GM18867 (cell line): Measurements from ENCODE around the gene ADGRD2.

Source experiments
- ATAC-seq: cut with Tn5 transposase; IDR thresholded peaks from one replicate; pipeline ENCODE4 v1.9.1; 2021; ENCODE audit warnings: mild to moderate bottlenecking, moderate library complexity; ENCODE audit not compliant: unreplicated experiment

The ADGRD2 gene

DNA sequence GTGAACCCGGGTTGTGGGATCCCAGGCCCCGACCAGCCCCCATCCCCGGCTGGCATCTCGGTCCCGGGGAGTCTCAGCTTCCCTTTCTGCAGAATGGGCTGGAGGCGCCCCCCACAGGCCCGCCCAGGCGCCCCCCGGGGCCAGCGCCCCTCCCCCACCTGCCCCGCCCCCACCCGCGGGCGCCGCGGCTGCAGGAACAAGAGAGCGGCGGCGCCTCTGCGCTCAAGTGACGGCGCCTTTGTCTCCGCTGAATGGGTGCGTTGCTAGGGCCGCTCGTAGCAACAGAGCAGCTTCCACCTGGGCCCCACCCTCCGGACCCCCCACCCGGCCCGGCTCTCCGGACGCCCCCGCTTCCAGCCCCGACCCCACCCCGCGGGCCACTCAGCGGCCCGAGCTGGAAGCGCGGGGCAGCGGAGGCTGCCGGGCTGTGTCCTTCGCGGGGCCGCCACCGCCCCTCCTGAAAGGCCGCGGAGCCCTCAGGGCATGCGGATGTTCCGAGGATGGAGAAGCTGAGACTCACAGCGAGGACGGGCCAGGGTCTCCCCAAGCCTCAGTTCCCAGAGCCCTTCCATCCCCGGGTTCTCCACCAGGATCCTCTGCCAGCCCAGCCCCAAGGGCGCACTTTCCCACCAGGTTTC, 27.5 kb downstream of the ADGRD2 start:
- no peak for ATAC-seq

DNA sequence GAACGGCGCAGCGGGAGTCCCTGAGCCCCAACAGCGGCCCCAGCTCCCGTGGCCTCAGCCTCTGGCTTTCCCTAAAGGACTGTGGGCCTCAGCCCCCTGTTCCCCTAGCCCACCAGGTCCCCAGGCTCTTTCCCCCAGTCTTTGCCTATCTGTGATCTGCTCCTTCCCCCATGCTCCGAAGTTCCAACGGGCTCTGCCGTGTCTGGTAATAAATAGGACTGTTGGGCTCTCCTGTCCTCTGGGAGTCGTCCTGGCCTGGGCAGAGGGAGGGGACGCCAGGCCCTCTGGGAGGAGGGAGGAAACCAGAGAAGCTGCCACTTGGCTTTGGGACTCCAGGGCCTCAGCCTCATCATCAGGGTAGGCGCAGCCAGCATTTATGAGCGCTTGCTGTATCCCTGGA, 28.1 kb downstream of the ADGRD2 start:
- no peak for ATAC-seq

DNA sequence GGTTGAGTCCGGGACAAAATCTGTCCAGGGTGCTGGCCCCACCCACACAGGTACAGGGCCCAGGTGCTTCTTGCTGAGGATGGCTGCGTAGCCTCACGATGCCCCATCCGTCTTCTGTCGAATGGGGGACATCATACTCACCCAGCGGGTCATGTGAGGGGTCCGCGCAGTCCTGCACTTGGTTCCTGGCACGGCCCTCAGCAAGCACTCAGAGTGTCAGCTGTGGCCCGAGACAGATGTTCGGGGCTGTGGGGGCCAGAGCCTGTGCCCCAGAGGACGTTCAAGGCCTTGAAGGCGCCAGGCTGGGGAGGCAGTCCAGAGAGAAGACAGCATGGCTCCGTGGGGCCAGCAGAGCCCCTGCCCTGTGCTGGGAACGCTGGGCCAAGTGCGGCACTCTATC, 29.1 kb downstream of the ADGRD2 start:
- no peak for ATAC-seq

DNA sequence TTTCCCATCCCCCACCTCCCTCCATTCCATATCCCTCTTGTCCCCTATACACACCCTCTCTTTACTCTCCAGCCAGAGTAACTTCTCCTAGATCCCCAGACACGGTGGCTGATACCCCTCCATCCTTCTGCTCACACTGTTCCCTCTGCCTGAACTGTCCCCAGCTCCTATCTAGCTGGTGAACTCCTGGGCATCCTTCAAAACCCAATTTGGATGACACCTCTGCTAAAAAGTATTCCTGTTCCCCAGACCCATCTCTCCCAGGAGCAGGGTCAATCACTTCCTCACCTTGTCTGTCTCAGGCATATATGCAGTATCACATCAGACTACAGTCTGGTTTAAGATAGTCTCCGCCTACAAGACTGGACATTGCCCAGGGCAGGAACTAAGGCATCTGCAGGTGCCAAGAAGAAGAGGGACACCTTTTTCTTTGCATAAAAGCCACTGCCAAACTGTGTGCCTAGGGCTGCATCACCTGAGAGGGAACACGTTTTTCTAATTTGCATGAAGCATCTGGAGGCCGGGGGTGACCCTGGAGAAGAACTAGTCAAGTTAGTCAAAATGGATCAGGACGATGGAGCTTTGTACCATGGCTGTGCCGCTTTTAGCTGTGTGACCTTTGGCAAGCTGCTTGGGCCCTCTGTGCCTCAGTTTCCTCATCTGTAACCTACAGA, 29.8 kb downstream of the ADGRD2 start:
- no peak for ATAC-seq

DNA sequence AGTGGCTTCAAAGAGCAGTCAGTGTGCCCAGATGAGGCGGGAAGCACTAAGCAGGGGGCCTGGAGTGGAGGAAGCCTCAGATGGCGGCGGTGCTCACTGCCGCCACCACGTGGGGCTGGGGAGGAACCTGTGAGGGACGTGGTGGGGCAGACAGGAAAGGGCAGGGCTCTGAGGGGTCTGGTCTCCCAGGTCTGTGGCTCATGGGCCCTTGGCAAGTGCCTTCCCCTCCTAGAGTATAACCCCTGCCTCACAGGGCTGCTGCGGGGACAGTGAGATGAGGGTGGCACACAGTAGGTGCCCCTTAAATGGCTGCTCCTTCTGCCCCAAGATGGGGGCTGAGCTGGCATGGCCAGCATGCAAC, 30.4 kb downstream of the ADGRD2 start:
- ATAC-seq = no peak

DNA sequence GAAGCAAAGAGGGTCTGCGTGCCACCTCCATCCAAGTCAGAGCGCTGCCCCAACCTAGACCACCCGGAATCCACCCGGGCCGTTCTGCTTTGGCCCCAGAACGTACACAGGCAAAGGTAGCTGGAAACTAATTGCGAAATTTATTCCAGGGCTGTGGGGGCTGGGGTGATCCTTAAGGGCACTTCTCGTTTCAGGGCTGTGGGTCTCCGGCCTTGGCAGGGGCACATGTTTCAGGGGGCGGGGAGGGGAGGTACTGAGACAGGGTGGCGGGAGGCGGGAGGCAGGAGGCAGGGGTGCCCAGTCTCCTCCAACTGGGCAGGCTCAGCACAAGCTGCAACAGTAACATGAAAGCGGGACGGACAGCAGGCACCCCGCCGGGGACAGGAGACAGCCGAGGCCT, 30.9 kb downstream of the ADGRD2 start:
- ATAC-seq = no peak

DNA sequence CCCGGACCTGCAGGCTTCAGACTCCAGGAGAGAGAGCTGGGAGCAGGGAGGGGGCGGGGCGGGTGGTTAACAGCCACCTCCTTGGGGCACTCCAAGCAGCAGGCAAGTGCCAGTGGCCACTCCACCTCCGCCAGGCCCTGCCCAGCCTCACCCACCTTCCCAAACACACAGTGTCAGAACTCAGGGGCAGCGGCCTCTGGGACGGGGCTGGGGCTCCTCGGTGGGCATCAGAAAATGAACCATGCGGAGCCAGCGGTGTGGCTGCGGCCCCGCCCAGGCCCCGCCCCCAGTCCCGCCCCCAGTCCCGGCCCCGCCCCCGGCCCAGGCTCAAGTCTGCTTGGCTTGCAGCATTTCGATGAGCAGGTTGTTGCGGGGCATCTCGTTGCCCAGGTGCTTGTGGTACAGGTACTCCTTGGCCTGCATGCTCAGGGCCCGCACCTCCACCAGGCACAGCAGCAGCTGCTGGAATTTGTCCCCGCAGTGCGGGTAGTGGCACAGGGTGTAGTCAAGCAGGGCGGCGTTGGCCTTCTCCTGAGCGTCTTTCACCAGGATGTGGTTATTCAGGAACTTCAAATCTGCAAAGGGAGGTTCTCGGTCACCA, 32.3 kb downstream of the ADGRD2 start:
- ATAC-seq = no peak

DNA sequence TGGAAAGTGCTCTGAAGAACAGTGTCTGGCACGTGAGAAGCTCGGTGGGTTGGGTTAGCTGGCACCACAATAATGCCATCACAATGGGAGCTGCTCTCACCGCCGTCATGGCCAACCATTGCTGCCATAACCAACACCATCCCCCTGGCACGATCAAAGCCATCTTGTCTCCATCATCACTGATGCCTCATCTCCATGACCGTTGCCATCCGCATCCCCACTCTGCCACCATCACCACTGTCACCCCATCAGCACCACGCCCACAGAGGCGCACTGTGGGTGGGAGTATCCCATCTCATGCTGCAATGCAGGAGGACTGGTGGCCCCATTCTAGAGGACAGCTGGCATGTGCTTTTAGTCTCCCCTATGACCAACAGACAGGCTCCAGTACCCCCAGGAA, 33.2 kb downstream of the ADGRD2 start:
- no peak for ATAC-seq

DNA sequence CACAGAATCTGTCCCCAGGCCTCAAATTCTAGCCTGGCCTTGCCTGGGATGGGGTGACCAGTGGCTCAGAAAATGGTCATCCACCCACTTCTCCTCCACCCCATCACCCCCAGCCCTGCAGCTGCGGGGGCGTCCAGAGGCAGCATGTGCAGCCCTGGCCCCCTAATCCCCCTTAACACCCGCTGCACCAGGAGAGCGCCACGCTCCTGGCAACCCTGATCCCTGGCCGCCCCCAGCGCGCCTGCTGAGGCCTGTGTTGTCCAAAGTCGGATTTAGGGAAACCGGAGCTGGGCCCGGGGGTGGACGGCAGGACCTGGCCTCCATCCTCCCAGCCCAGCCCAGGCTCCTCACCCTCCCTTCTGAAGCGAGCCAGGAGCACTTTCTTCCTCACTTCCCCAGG, 35.0 kb downstream of the ADGRD2 start:
- ATAC-seq = no peak

DNA sequence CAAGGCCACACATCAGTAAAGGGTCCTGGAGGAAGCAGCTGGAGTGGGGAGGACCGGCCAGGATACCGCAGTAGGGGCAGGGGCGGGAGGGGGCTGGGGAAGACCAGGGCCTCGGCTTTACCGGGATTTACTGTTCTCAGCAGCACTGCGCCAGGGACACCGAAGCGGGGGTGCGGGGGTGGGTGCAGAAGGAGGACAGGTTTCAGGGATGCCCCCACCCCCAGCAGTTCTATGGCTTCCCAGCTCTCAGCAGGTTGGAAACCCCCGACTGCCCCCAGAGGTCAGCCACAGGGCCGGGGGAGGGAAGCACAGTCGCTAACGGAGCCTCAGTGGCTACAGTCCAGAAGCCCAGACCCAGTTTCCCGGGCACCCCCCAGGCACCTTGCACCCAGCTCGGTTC, 35.7 kb downstream of the ADGRD2 start:
- ATAC-seq = no peak

DNA sequence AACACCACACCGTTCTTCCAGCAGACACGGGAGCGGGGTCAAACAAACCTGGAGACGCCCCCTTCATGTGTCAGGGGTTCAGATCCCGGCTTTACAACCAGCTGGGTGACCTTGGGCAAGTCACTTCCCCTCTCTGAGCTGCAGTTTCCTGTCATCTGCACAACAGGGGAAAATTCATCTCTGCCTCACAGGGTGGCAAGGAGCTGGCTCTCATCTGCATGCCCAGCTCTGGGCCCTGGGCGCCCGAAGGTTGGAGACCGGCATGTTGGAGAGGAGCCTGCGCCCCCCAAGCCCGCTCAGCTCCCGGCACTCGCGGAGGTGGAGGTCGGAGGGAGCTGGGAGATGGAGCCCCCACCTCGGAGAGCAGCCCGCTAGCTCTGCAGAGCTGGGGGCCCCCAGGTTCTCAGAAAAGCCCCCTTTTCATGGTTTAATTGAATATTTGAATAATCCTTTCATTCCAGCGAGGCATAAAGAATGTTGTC, 36.6 kb downstream of the ADGRD2 start:
- ATAC-seq = no peak

DNA sequence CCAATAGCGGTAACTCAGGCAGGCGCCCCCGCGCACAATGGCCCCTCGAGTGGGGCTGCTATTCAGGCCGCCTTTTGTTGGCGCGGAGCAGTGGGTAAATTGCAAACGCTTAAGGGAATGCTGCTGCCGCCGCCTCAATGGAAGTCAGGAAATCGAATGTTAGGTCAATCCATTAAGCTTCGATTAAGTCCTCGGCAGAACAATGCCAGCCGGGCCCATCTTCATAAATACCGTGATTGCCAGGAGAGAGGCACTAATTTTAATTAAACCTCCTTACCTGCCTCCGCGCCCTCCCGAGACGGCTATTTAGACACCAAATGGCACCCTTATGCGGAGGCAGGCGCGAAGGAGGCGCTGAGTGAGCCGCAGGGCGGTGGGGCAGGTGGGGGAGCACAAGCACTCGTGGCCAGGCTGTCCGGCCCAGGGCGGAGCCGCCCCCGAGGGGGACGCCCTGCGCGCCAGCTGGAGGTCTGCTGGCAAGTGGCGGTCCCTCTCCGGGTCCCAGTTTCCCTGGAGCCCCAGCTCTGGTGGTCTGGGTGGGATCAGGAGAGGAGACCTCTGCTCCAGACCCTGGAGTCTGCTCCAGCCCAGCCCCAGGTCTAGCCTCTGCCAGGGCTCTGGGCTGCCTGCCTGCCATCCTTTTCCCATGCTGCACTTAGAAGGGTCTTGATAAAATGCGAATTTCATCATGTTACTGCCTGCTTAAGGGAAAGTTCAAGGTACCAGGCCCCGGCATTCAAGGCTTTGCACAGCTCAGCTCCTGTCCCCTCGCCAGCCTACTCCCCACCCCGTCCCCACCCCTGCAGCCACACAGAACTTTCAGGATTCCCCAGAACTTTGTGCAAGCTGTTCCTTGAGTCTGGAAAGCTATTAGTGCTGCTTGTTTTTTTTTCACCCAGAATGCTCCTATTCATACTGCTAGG, 37.3 kb downstream of the ADGRD2 start:
- no peak for ATAC-seq

DNA sequence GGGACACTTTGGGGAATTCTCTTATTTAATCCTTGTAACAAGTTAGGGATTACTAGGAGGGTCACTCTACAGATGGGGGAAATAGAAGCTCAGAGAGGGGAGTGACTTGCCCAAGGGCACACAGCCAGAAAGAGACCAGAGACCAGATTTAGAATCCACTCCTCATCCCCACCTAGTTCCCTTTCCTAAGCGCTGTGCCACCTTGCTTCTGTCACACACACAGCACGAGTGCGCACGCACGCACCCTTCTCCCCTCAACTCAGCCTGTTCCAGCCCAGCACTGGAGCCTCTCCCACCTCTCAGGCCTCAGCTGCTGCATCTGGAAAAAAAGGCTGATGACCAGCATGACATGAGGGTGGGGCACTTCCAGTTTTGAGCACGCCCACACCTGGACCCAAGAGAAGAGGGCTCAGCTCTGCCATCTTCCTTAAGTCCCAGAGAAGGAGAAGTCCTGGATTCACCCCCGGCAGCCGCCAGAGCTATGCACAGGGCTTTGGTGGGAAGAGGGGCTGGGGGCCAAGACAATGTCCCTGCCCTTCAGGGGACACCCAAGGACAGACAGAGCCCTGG, 38.5 kb downstream of the ADGRD2 start:
- ATAC-seq = no peak

DNA sequence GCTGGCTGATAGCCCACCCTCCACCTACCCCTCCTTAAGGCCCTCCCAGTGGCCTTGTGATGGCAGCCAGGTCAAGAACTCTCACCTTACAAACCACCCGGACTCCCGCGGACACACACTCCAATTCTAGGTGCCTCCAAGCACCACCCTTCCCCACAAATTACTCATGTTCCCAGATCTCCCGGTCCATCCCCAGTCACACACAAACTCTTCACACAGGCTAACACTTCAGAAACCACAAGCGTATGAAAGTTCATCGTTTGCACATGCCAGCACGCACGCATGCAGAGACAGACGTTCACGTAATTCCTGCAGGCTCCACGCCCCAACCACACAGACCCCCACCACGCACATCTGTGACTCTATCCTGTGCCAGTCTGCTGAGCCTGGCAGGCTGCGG, 39.0 kb downstream of the ADGRD2 start:
- ATAC-seq = no peak

DNA sequence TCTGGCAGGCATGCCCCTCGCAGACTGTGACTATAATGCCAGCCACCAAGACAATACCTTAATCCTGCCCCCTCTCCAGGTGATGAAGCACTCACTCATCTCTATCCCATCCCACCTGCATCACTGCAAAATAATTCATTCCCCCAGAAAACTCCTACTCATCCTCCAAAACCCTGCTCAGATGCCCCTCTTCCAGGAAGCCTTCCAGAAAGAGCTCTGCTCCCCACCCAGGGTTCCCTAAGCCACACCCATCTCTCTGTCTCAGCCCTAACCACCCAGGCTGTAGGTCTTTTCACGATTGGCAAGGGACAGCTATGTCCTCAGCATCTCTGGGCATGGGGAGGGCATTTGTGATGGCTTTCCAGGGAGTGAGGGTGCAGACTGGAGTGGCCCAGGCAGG, 39.8 kb downstream of the ADGRD2 start:
- no peak for ATAC-seq

DNA sequence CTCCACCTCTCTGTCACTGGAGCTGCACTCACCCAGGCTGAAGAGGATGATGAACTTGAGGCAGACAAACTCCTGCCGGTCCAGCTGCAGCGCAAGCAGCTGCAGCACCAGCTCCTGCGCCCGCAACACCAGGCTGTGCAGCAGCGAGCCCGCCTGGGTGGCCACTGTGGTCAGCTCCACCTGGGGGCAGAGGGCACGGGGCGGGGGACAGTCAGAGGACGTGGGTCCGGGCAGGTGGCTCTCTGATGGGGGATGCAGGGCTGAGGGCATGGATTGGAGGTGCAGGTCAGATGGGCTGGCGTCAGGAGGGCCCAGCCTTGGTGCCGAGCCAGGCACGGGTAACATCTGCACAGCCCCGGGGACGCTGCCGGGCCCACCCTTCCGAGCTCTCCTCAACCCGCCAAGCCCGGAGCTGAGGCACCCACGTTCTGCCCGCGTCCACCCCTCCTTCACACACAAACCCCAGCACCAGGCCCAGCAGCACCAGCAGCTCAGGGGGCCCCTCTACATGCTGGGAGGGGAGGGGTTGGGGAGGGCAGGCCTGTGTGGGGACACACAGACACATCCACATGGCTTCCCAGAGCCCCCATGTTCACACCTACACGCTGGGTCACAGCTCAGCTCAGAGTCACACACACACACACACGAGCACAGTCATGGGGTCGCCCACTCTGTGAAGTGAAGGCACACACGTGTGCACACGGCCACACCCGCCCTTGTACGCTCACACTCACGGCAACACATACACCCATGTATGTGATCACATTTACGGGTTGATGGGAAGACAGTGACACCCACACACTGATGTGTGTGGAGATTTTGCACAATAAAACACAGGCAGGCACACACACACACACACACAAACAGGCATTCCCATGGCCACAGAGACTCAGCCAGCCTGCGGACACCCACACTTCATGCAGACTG, 41.1 kb downstream of the ADGRD2 start:
- no peak for ATAC-seq

DNA sequence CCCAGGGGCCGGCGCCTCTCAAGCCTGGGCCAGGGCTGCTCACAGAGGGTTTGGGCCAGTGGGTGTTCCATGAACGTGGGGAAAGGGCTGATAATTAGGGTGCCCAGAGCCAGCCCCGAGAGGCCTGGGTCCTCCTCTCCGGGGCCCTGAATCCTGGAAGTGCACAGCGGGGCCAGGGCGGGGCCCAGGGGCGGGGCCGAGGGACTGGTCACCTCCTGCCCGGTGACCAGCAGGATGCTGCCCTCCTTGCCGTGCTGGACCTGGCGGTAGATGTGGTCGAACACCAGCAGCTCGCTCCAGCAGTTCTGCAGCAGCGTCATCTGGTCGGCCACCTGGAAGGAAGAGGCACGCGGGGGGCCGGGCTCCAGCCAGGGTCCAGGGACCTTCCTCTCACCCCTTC, 42.6 kb downstream of the ADGRD2 start:
- no peak for ATAC-seq

DNA sequence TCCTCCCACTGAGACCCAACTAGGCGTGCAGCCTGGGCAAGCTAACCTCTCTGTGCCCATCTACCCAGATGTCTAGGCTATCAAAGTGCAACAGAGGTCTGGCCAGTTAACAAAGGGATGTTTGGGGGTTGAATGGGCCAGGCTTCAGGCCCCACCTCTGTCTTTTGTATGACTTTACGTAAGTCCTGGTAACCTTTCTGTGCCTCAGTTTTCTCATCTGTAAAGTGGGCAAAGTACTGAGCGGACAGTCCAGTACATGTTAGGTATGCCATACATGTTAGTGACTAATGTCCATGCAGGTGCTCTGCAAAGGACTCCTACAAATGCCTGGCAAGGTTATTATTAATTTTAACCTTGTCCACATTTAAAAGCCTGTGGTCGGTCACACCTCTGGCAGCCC, 43.0 kb downstream of the ADGRD2 start:
- no peak for ATAC-seq

DNA sequence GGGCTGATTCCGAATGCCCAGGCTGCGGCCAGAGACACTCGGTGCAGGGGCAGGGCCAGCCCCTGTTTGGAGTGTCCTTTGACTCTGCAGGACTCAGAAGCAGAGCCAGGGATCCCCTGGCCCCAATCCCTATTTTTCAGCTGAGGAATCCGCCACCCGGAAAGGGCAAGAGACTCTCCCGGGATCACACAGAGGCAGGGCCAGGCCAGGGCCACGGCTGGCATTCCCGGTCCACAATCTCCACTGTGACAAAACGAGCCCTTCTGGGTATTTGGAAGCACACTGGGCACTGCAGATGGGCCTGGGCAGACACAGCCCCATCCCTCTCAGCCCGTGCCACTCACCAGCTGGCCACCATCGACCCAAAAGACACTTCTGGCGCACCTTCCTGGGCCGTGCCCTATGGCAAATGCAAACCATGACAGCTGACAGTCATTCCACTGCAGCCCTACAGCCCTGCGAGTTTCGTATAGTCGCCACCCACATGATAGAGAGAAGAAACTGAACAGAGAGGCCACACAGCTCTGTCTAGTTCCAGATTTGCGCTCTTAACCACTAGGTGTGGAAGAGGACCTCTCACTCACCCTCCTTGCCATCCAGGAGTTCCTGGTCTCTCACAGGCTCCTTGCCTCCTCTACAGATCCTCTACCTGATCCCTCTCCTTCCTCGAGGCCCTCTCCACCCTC, 43.7 kb downstream of the ADGRD2 start:
- ATAC-seq = peak; percentile 81
